ENCODE measurements around the gene NOTCH1. TPM values are rescaled to one million over a fixed set of nuclear protein-coding genes. Genes with fewer than 3 reads are reported as not detected.

The NOTCH1 gene
- total RNA-seq, 2 experiments from 2014 or later: 45.7 to 47.6 TPM

GRCh38 chr9:136551401-136552116, 5.7 kb upstream of the NOTCH1 start:
- H3K36me3 Mint-ChIP-seq (ENCODE audit: low read depth): no peaks in the 10 kb centered on the region
- H3K4me3 Mint-ChIP-seq: peak overlapping the region; percentile 5
- intact Hi-C loops (cut with micrococcal nuclease): no loop called here
- DNase-seq (no peak), ATAC-seq (no peak)
- POLR2A ChIA-PET: interaction anchor here (0.9 kb wide), 1 partner anchor 36 kb away, joined by 4 read pairs; no protein-coding TSS in a partner anchor
- no peak for TF ChIP-seq CTCF (IDR thresholded peaks at IDR 0.05)
- peaks cover 25% of the 10 kb centered on the region for H3K4me1 Mint-ChIP-seq (ENCODE audit: low read depth)
- H3K27ac Mint-ChIP-seq: no peak overlapping the region
- H3K9me3 Mint-ChIP-seq: no peaks in the 10 kb centered on the region
- CTCF ChIA-PET: interaction anchor here (0.7 to 1.4 kb wide), 3 partner anchors 22 to 163 kb away, joined by 3 to 4 read pairs (median 4); no protein-coding TSS in a partner anchor
- H3K27me3 Mint-ChIP-seq: no peaks in the 10 kb centered on the region

- ChIA-PET CTCF (interaction anchor here (1.4 kb wide), 1 partner anchor 63 kb away, joined by 4 read pairs; no protein-coding TSS in a partner anchor), POLR2A (interaction anchor here (0.8 kb wide), 1 partner anchor 12 kb away, joined by 4 read pairs; no protein-coding TSS in a partner anchor)
- Mint-ChIP-seq H3K9me3 (no peaks in the 10 kb centered on the region), H3K36me3 (ENCODE audit: low read depth) (no peaks in the 10 kb centered on the region), H3K27me3 (no peaks in the 10 kb centered on the region), H3K27ac (no peak overlapping the region), H3K4me3 (no peak overlapping the region), H3K4me1 (ENCODE audit: low read depth) (peaks cover 25% of the 10 kb centered on the region)
- DNase-seq: no peak
- intact Hi-C loops (cut with micrococcal nuclease): no loop called here
- no peak for ATAC-seq
- no peak for TF ChIP-seq CTCF (IDR thresholded peaks at IDR 0.05)
Measured at GRCh38 chr9:136550439-136551289, 4.8 kb upstream of the NOTCH1 start.

- no peak for ATAC-seq
- no peak overlapping the region for H3K27ac Mint-ChIP-seq
- H3K4me1 Mint-ChIP-seq (ENCODE audit: low read depth): peaks cover 25% of the 10 kb centered on the region
- H3K4me3 Mint-ChIP-seq: no peak overlapping the region
- H3K27me3 Mint-ChIP-seq: no peaks in the 10 kb centered on the region
- no peaks in the 10 kb centered on the region for H3K36me3 Mint-ChIP-seq (ENCODE audit: low read depth)
- ChIA-PET POLR2A (interaction anchor here (0.6 to 2.0 kb wide), 3 partner anchors 8 to 33 kb away, joined by 3 to 8 read pairs (median 3); no protein-coding TSS in a partner anchor), CTCF (no interaction called here)
- H3K9me3 Mint-ChIP-seq: no peaks in the 10 kb centered on the region
- no peak for DNase-seq
- intact Hi-C loops (cut with micrococcal nuclease): no loop called here
- no peak for TF ChIP-seq CTCF (IDR thresholded peaks at IDR 0.05)
Measured at GRCh38 chr9:136549010-136549980, 3.4 kb upstream of the NOTCH1 start.

- ATAC-seq: no peak
- no peak for TF ChIP-seq CTCF (IDR thresholded peaks at IDR 0.05)
- Mint-ChIP-seq H3K4me3 (no peak overlapping the region), H3K27ac (no peak overlapping the region), H3K9me3 (no peaks in the 10 kb centered on the region), H3K36me3 (ENCODE audit: low read depth) (peaks cover 14% of the 10 kb centered on the region), H3K27me3 (no peaks in the 10 kb centered on the region), H3K4me1 (ENCODE audit: low read depth) (peaks cover 41% of the 10 kb centered on the region)
- CTCF ChIA-PET: no interaction called here
- POLR2A ChIA-PET: interaction anchor here (0.6 to 2.5 kb wide), 4 partner anchors 9 to 80 kb away, joined by 3 to 15 read pairs (median 6); no protein-coding TSS in a partner anchor
- no peak for DNase-seq
- intact Hi-C loops (cut with micrococcal nuclease): no loop called here
Measured at GRCh38 chr9:136547508-136548215, 1.8 kb upstream of the NOTCH1 start.

Measured in activated CD8-positive, alpha-beta T cell treated with anti-CD3 and anti-CD28 coated beads for 36 hours (primary cell).